Ovary (tissue), 9 donors: ENCODE data around the gene RXFP4. TPM values are rescaled to one million over a fixed set of nuclear protein-coding genes. Genes with fewer than 3 reads are reported as not detected.

Source experiments
- DNase-seq, 5 donors: peaks; one replicate each; pipeline ENCODE4 v3.0.0-alpha.2; 2019 to 2020
- H3K27ac ChIP-seq, 2 donors: fragments of 200-600 bp; one replicate each; pipeline versions ENCODE4 v1.5.1 to v1.8.0; 2019 to 2022
- H3K27me3 ChIP-seq: fragments of 200-600 bp; one replicate; pipeline ENCODE4 v1.8.0; 2022
- H3K36me3 ChIP-seq: fragments of 200-600 bp; sonication (generic); one replicate; pipeline ENCODE4 v1.5.1; 2019
- H3K4me1 ChIP-seq: one replicate; pipeline ENCODE4 v1.8.1; 2013; ENCODE audit warnings: mild to moderate bottlenecking, moderate library complexity; ENCODE audit not compliant: insufficient read depth
- H3K4me3 ChIP-seq: fragments of 200-600 bp; sonication (generic); one replicate; pipeline ENCODE4 v1.5.1; 2017
- H3K9me3 ChIP-seq, 2 donors: fragments of 200-600 bp in 1 of 2; sonication (generic) in 1 of 2; one replicate each; pipeline versions ENCODE4 v1.5.1 to v1.8.1; 2013 to 2019; ENCODE audit warnings: mild to moderate bottlenecking in 1 of 2, moderate library complexity in 1 of 2
- CTCF ChIP-seq, 3 donors: fragments of 450-650 bp in 2 of 3; fragments of 200-600 bp in 1 of 3; IDR thresholded peaks; one replicate each; pipeline versions ENCODE4 v1.5.1 to v1.8.0; 2016 to 2022; ENCODE audit warnings: antibody characterized with exemption in 3 of 3, mild to moderate bottlenecking in 1 of 3
- EP300 ChIP-seq: sonication (generic); formaldehyde crosslinking; IDR thresholded peaks from one replicate; pipeline ENCODE4 v1.6.1; 2017; ENCODE audit warnings: antibody characterized with exemption
- POLR2A ChIP-seq: fragments of 450-650 bp; IDR thresholded peaks from one replicate; pipeline ENCODE4 v1.6.1; 2017; ENCODE audit warnings: antibody characterized with exemption, mild to moderate bottlenecking, moderate library complexity
- WGBS, 3 donors: extraction: QIAGEN DNeasy Blood & Tissue Kit in 1 of 3; methylation state at CpG; one replicate each; pipeline versions ENCODE4 v1.1.5 to v1.1.7; 2013 to 2017; 5-methylcytosine and 5-hydroxymethylcytosine counted together
- intact Hi-C, 4 donors: fragments of 100-400 bp; cut with DNase I; formaldehyde crosslinking; loops; one replicate each; pipeline versions ENCODE4 v1.11.0 to v1.15.1; 2022 to 2023
- polyA plus RNA-seq, 2 donors: library from polyadenylated mRNA; stranded (reverse); fragments of 200-250 nt in 1 of 2; fragments of 350-450 nt in 1 of 2; fragmentation: Illumina TruSeq in 1 of 2; extraction: RNeasy Lipid Tissue Mini Kit (QIAGEN cat#74804) in 1 of 2; gene quantifications; one replicate each; pipeline ENCODE4 v1.2.3, GENCODE V29; 2013 to 2014
- total RNA-seq, 7 donors: library from RNA; depleted of rRNA in 2 of 7; stranded (reverse); fragments of >200 nt in 2 of 7; fragmentation: NEBNext Ultra II Directional in 3 of 7; extraction: Animal tissue kit (Norgen Biotek cat#: 25700) in 3 of 7; gene quantifications; one replicate each; pipeline versions ENCODE4 v1.1.0 to v1.2.4, GENCODE V29; 2016 to 2023
- donor health status: DM: no; HTN: no; CAD: no; lungs with moderate emphysema.
- donor health status: DM: no; HTN: no; CAD: no.
- donor health status: Bipolar disorder and iron deficiency.
- donor health status: DM: yes; HTN: yes; CAD: no.
- donor health status: DM: no; HTN: no; CAD: no.
- donor health status: DM: yes; HTN: yes; CAD: no.

RXFP4 gene
- total and polyA plus RNA-seq, 9 donors, result not detected

GRCh38 chr1:155942578-155943141 is 1.2 kb downstream of the RXFP4 start:
- Histone ChIP-seq H3K36me3 (no peaks in the 10 kb centered on the region), H3K4me1 (peaks cover 6% of the 10 kb centered on the region), H3K27me3 (no peaks in the 10 kb centered on the region), H3K9me3 (no peaks in the 10 kb centered on the region), H3K27ac (no peak overlapping the region), H3K4me3 (no peak overlapping the region)
- WGBS, 3 donors, result 82 to 86% (median 84%) methylated on average over 11 of the region's 11 CpGs
- DNase-seq, result no peak
- TF ChIP-seq POLR2A, result no peak
- no peak for TF ChIP-seq CTCF (IDR thresholded peaks at IDR 0.05)
- intact Hi-C loops, result loop anchor here (5.0 kb wide), 2 partner anchors 35 to 50 kb away; partner anchors contain the start of gene ARHGEF2 (in 4 of the 4)

GRCh38 chr1:155944444-155944799 is 3.0 kb downstream of the RXFP4 start:
- Histone ChIP-seq H3K4me3 (no peak overlapping the region), H3K4me1 (peaks cover 6% of the 10 kb centered on the region), H3K27me3 (no peaks in the 10 kb centered on the region), H3K36me3 (no peaks in the 10 kb centered on the region), H3K27ac (no peak overlapping the region), H3K9me3 (no peaks in the 10 kb centered on the region)
- no peak for DNase-seq
- TF ChIP-seq CTCF (IDR thresholded peaks at IDR 0.05), result no peak
- no peak for TF ChIP-seq POLR2A
- no peak for TF ChIP-seq EP300
- WGBS, 3 donors, result 34 to 51% (median 41%) methylated on average over 6 of the region's 6 CpGs
- intact Hi-C loops, result loop anchor here (5.0 kb wide), 2 partner anchors 33 to 48 kb away; partner anchors contain the start of gene ARHGEF2 (in 4 of the 4)

GRCh38 chr1:155946633-155947219 is 5.3 kb downstream of the RXFP4 start:
- no peaks in the 10 kb centered on the region for H3K36me3 ChIP-seq
- H3K27ac ChIP-seq, result no peak overlapping the region
- WGBS, 3 donors, result 66 to 69% (median 67%) methylated on average over 8 of the region's 8 CpGs

GRCh38 chr1:155947292-155947691 is 5.9 kb downstream of the RXFP4 start:
- Histone ChIP-seq H3K27me3 (no peaks in the 10 kb centered on the region), H3K27ac (no peak overlapping the region), H3K4me1 (no peaks in the 10 kb centered on the region), H3K36me3 (no peaks in the 10 kb centered on the region), H3K4me3 (no peak overlapping the region), H3K9me3 (no peaks in the 10 kb centered on the region)
- 52 to 64% (median 60%) methylated on average over 4 of the region's 4 CpGs for WGBS, 3 donors
- no peak for TF ChIP-seq EP300
- no peak for TF ChIP-seq CTCF (IDR thresholded peaks at IDR 0.05)
- TF ChIP-seq POLR2A, result no peak
- DNase-seq, result no peak
- intact Hi-C loops, result no loop called here

More at GRCh38 chr1:155946633-155947219, 5.3 kb downstream of the RXFP4 start:
- no peak overlapping the region for H3K4me3 ChIP-seq
- H3K4me1 ChIP-seq, result no peaks in the 10 kb centered on the region
- intact Hi-C loops, result no loop called here
- no peaks in the 10 kb centered on the region for H3K27me3 ChIP-seq
- DNase-seq, result no peak
- H3K9me3 ChIP-seq, result no peaks in the 10 kb centered on the region
- TF ChIP-seq POLR2A (no peak), EP300 (no peak), CTCF (IDR thresholded peaks at IDR 0.05) (no peak)
